H1 (cell line): ENCODE measurements around the gene GINS2. TPM values are rescaled to one million over a fixed set of nuclear protein-coding genes. Genes with fewer than 3 reads are reported as not detected.

Source experiments
- CTCF ChIA-PET: fragments of 300-600 bp; sonication (Branson Sonifier 250); formaldehyde crosslinking; loops from one replicate; lab custom pipeline; 2021; ENCODE audit not compliant: partially characterized antibody; lab: Charles Lee
- POLR2A ChIA-PET: fragments of 300-600 bp; sonication (Branson Sonifier 250); formaldehyde crosslinking; loops from one replicate; lab custom pipeline; 2021; ENCODE audit warnings: inconsistent platforms; ENCODE audit not compliant: partially characterized antibody; lab: Charles Lee
- DNase-seq, 2 experiments: peaks; one replicate each; pipeline versions ENCODE4 v3.0.0 to v3.0.0-alpha.2; 2010 to 2022; ENCODE audit warnings: low spot score in 2 of 2, low read depth in 1 of 2, mixed read lengths in 1 of 2
- FAIRE-seq: peaks from 2 replicates; lab custom pipeline; 2011; peaks lifted over from hg19 to GRCh38; lab: Jason Lieb, UNC
- H2AFZ ChIP-seq: 2 replicates; pipeline ENCODE4 v1.8.1; 2012; ENCODE audit warnings: low read length, inconsistent platforms
- H2AK5ac ChIP-seq: 2 replicates; pipeline ENCODE4 v1.6.1; 2013; ENCODE audit warnings: low read depth, low read length
- H2BK120ac ChIP-seq: replicated peaks from 2 replicates; pipeline ENCODE3; 2013; ENCODE audit warnings: low read depth, low read length, inconsistent platforms
- H2BK12ac ChIP-seq: 2 replicates; pipeline ENCODE4 v1.6.1; 2013; ENCODE audit warnings: low read depth, low read length
- H2BK15ac ChIP-seq: 2 replicates; pipeline ENCODE4 v1.6.1; 2013; ENCODE audit warnings: low read length
- H2BK20ac ChIP-seq: 2 replicates; pipeline ENCODE4 v1.6.1; 2013; ENCODE audit warnings: low read length
- H2BK5ac ChIP-seq: 2 replicates; pipeline ENCODE4 v1.6.1; 2013; ENCODE audit warnings: low read depth, low read length
- H3K14ac ChIP-seq: 2 replicates; pipeline ENCODE4 v1.6.1; 2013; ENCODE audit warnings: inconsistent platforms; ENCODE audit not compliant: insufficient read length
- H3K18ac ChIP-seq: 2 replicates; pipeline ENCODE4 v1.6.1; 2013; ENCODE audit warnings: low read length; ENCODE audit errors: extremely low read depth
- H3K23ac ChIP-seq: 2 replicates; pipeline ENCODE4 v1.6.1; 2013; ENCODE audit warnings: inconsistent platforms; ENCODE audit not compliant: insufficient read length
- H3K23me2 ChIP-seq: 2 replicates; pipeline ENCODE4 v1.6.1; 2013; ENCODE audit warnings: low read depth, low read length
- H3K27ac ChIP-seq: 2 replicates; pipeline ENCODE4 v1.6.1; 2011; ENCODE audit warnings: low read depth, low read length, inconsistent platforms
- H3K27me3 ChIP-seq, 4 experiments: replicated peaks in 1 of 4; 1 replicate in 1 of 4; 2 replicates in 3 of 4; pipeline versions ENCODE4 v1.6.1 to v1.8.1; 2011 to 2013; ENCODE audit warnings: low read length in 3 of 4, mild to moderate bottlenecking in 3 of 4, inconsistent platforms in 2 of 4, mixed read lengths in 2 of 4, moderate library complexity in 1 of 4; ENCODE audit not compliant: control insufficient read depth in 3 of 4, insufficient read depth in 3 of 4; ENCODE audit errors: extremely low read depth in 1 of 4
- H3K36me3 ChIP-seq, 4 experiments: 2 replicates each; pipeline versions ENCODE4 v1.6.1 to v1.8.1; 2011 to 2013; ENCODE audit warnings: mild to moderate bottlenecking in 4 of 4, low read length in 3 of 4, moderate library complexity in 2 of 4, control low read depth in 1 of 4, inconsistent platforms in 1 of 4; ENCODE audit not compliant: insufficient read depth in 4 of 4, control insufficient read depth in 2 of 4
- H3K4ac ChIP-seq: replicated peaks from 2 replicates; pipeline ENCODE3; 2013; ENCODE audit warnings: low read length, low read depth, mixed read lengths, inconsistent platforms; ENCODE audit not compliant: insufficient read length
- H3K4me1 ChIP-seq, 4 experiments: replicated peaks in 1 of 4; 1 replicate in 1 of 4; 2 replicates in 3 of 4; pipeline versions ENCODE4 v1.6.1 to v1.8.1; 2011 to 2013; ENCODE audit warnings: low read length in 3 of 4, inconsistent platforms in 2 of 4, mixed read lengths in 1 of 4; ENCODE audit not compliant: insufficient read depth in 4 of 4, control insufficient read depth in 3 of 4
- H3K4me2 ChIP-seq, 2 experiments: 2 replicates each; pipeline versions ENCODE4 v1.6.1 to v1.8.1; 2011 to 2013; ENCODE audit warnings: low read depth in 2 of 2, low read length in 2 of 2, control low read depth in 1 of 2, inconsistent platforms in 1 of 2, mild to moderate bottlenecking in 1 of 2; ENCODE audit not compliant: insufficient read depth in 1 of 2
- H3K4me3 ChIP-seq, 4 experiments: fragments of 200-600, 300-600 bp in 1 of 4; sonication (generic), shearing (Covaris generic), sonication (Bioruptor Twin) in 1 of 4; 2 replicates each; pipeline versions ENCODE4 v1.5.1 to v1.8.1; 2011 to 2016; ENCODE audit warnings: low read length in 4 of 4, low read depth in 3 of 4, control low read depth in 2 of 4, inconsistent platforms in 2 of 4, mild to moderate bottlenecking in 2 of 4, mixed read lengths in 1 of 4, moderate library complexity in 1 of 4; ENCODE audit not compliant: insufficient read depth in 2 of 4; ENCODE audit errors: extremely low read depth in 1 of 4
- H3K56ac ChIP-seq: replicated peaks from 2 replicates; pipeline ENCODE3; 2013; ENCODE audit warnings: low read depth, mild to moderate bottlenecking, mixed read lengths, low read length, inconsistent platforms; ENCODE audit not compliant: insufficient read length
- H3K79me1 ChIP-seq: 2 replicates; pipeline ENCODE4 v1.6.1; 2013; ENCODE audit warnings: low read depth, low read length, control low read depth
- H3K79me2 ChIP-seq, 2 experiments: 2 replicates each; pipeline versions ENCODE4 v1.6.1 to v1.8.1; 2012 to 2013; ENCODE audit warnings: low read length in 2 of 2, mild to moderate bottlenecking in 2 of 2, inconsistent platforms in 1 of 2; ENCODE audit not compliant: insufficient read depth in 2 of 2, control insufficient read depth in 1 of 2
- H3K9ac ChIP-seq, 4 experiments: replicated peaks in 1 of 4; 1 replicate in 1 of 4; 2 replicates in 3 of 4; pipeline versions ENCODE4 v1.6.1 to v1.8.1; 2011 to 2013; ENCODE audit warnings: low read depth in 3 of 4, low read length in 3 of 4, control low read depth in 2 of 4, mild to moderate bottlenecking in 2 of 4, moderate library complexity in 2 of 4, inconsistent platforms in 1 of 4; ENCODE audit errors: extremely low read depth in 1 of 4
- H3K9me3 ChIP-seq, 2 experiments: 2 replicates each; pipeline versions ENCODE4 v1.6.1 to v1.8.1; 2012 to 2013; ENCODE audit warnings: mild to moderate bottlenecking in 2 of 2, moderate library complexity in 2 of 2, control low read depth in 1 of 2, inconsistent platforms in 1 of 2, low read depth in 1 of 2, low read length in 1 of 2, mixed read lengths in 1 of 2; ENCODE audit not compliant: insufficient read depth in 2 of 2
- H4K20me1 ChIP-seq, 2 experiments: replicated peaks in 1 of 2; 2 replicates each; pipeline versions ENCODE3 to v1.8.1; 2011 to 2013; ENCODE audit warnings: inconsistent platforms in 2 of 2, low read length in 2 of 2, mild to moderate bottlenecking in 1 of 2; ENCODE audit not compliant: insufficient read depth in 2 of 2, control insufficient read depth in 1 of 2
- H4K5ac ChIP-seq: 2 replicates; pipeline ENCODE4 v1.6.1; 2013; ENCODE audit warnings: low read length, low read depth, mixed read lengths, inconsistent platforms; ENCODE audit not compliant: insufficient read length
- H4K8ac ChIP-seq: 2 replicates; pipeline ENCODE4 v1.8.0; 2013; ENCODE audit warnings: mild to moderate bottlenecking, moderate library complexity, low read length, inconsistent platforms; ENCODE audit not compliant: insufficient read depth; ENCODE audit errors: extremely low read depth
- H4K91ac ChIP-seq: replicated peaks from 2 replicates; pipeline ENCODE3; 2013; ENCODE audit warnings: low read length, mixed read lengths, inconsistent platforms; ENCODE audit not compliant: insufficient read length
- TAF1 ChIP-seq: IDR thresholded peaks from 2 replicates; pipeline ENCODE4 v1.6.1; 2011; ENCODE audit warnings: mild to moderate bottlenecking, low read depth, low read length
- TBP ChIP-seq: IDR thresholded peaks from 2 replicates; pipeline ENCODE4 v1.6.1; 2011; ENCODE audit warnings: low read depth, low read length, improper control_type of control experiment
- WGBS, 2 experiments: shearing (Covaris generic) in 1 of 2; methylation state at CpG; one replicate each; pipeline versions ENCODE4 v1.1.6 to v1.1.7; 2013 to 2015; ENCODE audit warnings: low lambda C conversion rate in 2 of 2, mixed read lengths in 2 of 2, inconsistent platforms in 1 of 2, low coverage in 1 of 2, missing lambda C conversion rate in 1 of 2; ENCODE audit not compliant: insufficient replicate concordance in 2 of 2, insufficient coverage in 1 of 2, insufficient read length in 1 of 2; ENCODE audit errors: extremely low coverage in 1 of 2, missing lambda C conversion rate in 1 of 2; 5-methylcytosine and 5-hydroxymethylcytosine counted together
- polyA plus RNA-seq, 7 experiments: library from polyadenylated mRNA; depleted of rRNA in 3 of 7; stranded (reverse) in 5 of 7; unstranded in 2 of 7; fragments of >200 nt in 5 of 7; fragments of 200-250 nt in 2 of 7; gene quantifications; 1 replicate in 5 of 7; 2 replicates in 1 of 7; 4 replicates in 1 of 7; pipeline versions ENCODE4 v1.2.1 to v1.2.3, GENCODE V29; 2011 to 2013; ENCODE audit warnings: missing spikeins in 2 of 7, mixed read lengths in 2 of 7
- total RNA-seq: library from RNA; stranded (reverse); fragmentation: NEBNext Ultra II Directional; extraction: Animal tissue kit (Norgen Biotek cat#: 25700); gene quantifications from 2 replicates; pipeline ENCODE4 v1.2.1, GENCODE V29; 2021

Gene GINS2
- total and polyA plus RNA-seq, 2 of the 8 experiments (the other 6 are each of a cell fraction or from before 2014, with no cell fraction given) = 29.4 to 59.1 TPM

GRCh38 chr16:85668676-85669424, 19.9 kb downstream of the GINS2 start:
- POLR2A ChIA-PET = interaction anchor here (1.3 to 2.9 kb wide), 3 partner anchors 10 to 14 kb away, joined by 4 to 10 read pairs (median 9); no protein-coding TSS in a partner anchor
- TF ChIP-seq TBP (no peak), TAF1 (no peak)

More at GRCh38 chr16:85668676-85669424, 19.9 kb downstream of the GINS2 start:
- Histone ChIP-seq H3K23ac (no peak overlapping the region), H2BK15ac (no peak overlapping the region), H3K79me2 (no peaks in the 10 kb centered on the region), H3K4me3 (no peak overlapping the region), H4K20me1 (peaks cover 5 to 22% of the 10 kb centered on the region in 2 experiments), H2BK5ac (no peak overlapping the region), H3K18ac (no peak overlapping the region), H2AK5ac (no peak overlapping the region), H3K27me3 (no peaks in the 10 kb centered on the region), H3K4me2 (no peak overlapping the region), H2BK20ac (no peak overlapping the region), H4K5ac (no peak overlapping the region), H2BK120ac (no peak overlapping the region), H3K4ac (no peak overlapping the region), H3K23me2 (no peaks in the 10 kb centered on the region), H4K91ac (no peak overlapping the region), H2AFZ (no peak overlapping the region), H3K14ac (no peak overlapping the region), H3K9ac (no peak overlapping the region), H3K79me1 (peaks cover 3% of the 10 kb centered on the region), H3K36me3 (peaks cover 53 to 98% (median 81%) of the 10 kb centered on the region in 4 experiments), H3K56ac (no peak overlapping the region), H2BK12ac (no peak overlapping the region), H3K27ac (no peak overlapping the region), H3K4me1 (no peaks in the 10 kb centered on the region), H4K8ac (no peak overlapping the region), H3K9me3 (no peaks in the 10 kb centered on the region)
- CTCF ChIA-PET = interaction anchor here (1.7 to 16.9 kb wide), 3 partner anchors 10 to 50 kb away, joined by 8 to 248 read pairs (median 9); no protein-coding TSS in a partner anchor
- DNase-seq = no peak
- no peak for FAIRE-seq
- WGBS, 2 experiments = 90% methylated on average over 10 of the region's 10 CpGs; no CpG with 5 or more reads in 1 of the 2 experiments
